ENCODE measurements around the gene LYSET. TPM values are rescaled to one million over a fixed set of nuclear protein-coding genes. Genes with fewer than 3 reads are reported as not detected.

Gene LYSET
- total RNA-seq, 2 experiments from 2014 or later = 12.0 to 19.7 TPM

GRCh38 chr14:93183596-93184317 is 1.4 kb upstream of the LYSET start:
- Histone ChIP-seq H3K9me3 (ENCODE audit: low read length) (no peaks in the 10 kb centered on the region), H3K4me2 (ENCODE audit: low read length) (peak overlapping the region; percentile 87), H4K20me1 (ENCODE audit: insufficient read depth, low read length) (no peaks in the 10 kb centered on the region), H3K36me3 (ENCODE audit: insufficient read depth, low read length) (peaks cover 28% of the 10 kb centered on the region), H3K79me2 (ENCODE audit: insufficient read depth, low read depth, low read length) (peaks cover 44% of the 10 kb centered on the region), H2AFZ (ENCODE audit: low read length) (peak overlapping the region; percentile 92; the same call in 1 of the 2 replicates), H3K4me3 (ENCODE audit: low read depth, low read length, poor library complexity, severe bottlenecking) (peak overlapping the region; percentile 100), H3K4me1 (ENCODE audit: insufficient read depth, low read length, poor library complexity, severe bottlenecking) (peaks cover 21% of the 10 kb centered on the region), H3K27ac (ENCODE audit: low read depth, low read length, poor library complexity, severe bottlenecking) (peak overlapping the region; percentile 87), H3K9me2 (ENCODE audit: insufficient read depth, low read length) (no peaks in the 10 kb centered on the region)
- BruUV-seq (replicated peaks) = TSS peak; percentile 74
- CTCF ChIA-PET (ENCODE audit: unreplicated experiment) = interaction anchor here (0.8 to 1.0 kb wide), 3 partner anchors 11 to 23 kb away, joined by 3 read pairs; partner anchors contain the start of gene GON7
- intact Hi-C loops (cut with micrococcal nuclease; ENCODE audit: unreplicated experiment) = loop anchor here (2.0 kb wide), 1 partner anchor 69 kb away; the partner anchor contains the start of gene ITPK1
- peak; percentile 20 for DNase-seq (ENCODE audit: low spot score)
- TF ChIP-seq CTCF (conservative IDR thresholded peaks at IDR 0.05; ENCODE audit: low read length) (no peak), EZH2phosphoT487 (IDR thresholded peaks at IDR 0.05; ENCODE audit: borderline replicate concordance, low read depth, low read length) (no peak)
- POLR2A ChIA-PET = interaction anchor here (0.7 to 1.8 kb wide), 3 partner anchors 20 to 71 kb away, joined by 3 to 8 read pairs (median 5); partner anchors contain the start of genes GON7 and UBR7

GRCh38 chr14:93185349-93185720 is 218 bp downstream of the LYSET start:
- intact Hi-C loops (cut with micrococcal nuclease; ENCODE audit: unreplicated experiment) = loop anchor here (1.0 to 2.0 kb wide), 2 partner anchors 22 to 71 kb away; partner anchors contain the start of genes GON7, ITPK1 and UBR7

More at GRCh38 chr14:93185349-93185720, 218 bp downstream of the LYSET start:
- peak overlapping the region; percentile 100 for H3K4me3 ChIP-seq (ENCODE audit: low read depth, low read length, poor library complexity, severe bottlenecking)
- H3K79me2 ChIP-seq (ENCODE audit: insufficient read depth, low read depth, low read length) = peaks cover 44% of the 10 kb centered on the region
- peaks cover 21% of the 10 kb centered on the region for H3K4me1 ChIP-seq (ENCODE audit: insufficient read depth, low read length, poor library complexity, severe bottlenecking)
- CTCF ChIA-PET (ENCODE audit: unreplicated experiment) = no interaction called here
- DNase-seq (ENCODE audit: low spot score) = no peak
- H3K36me3 ChIP-seq (ENCODE audit: insufficient read depth, low read length) = peaks cover 33% of the 10 kb centered on the region
- H4K20me1 ChIP-seq (ENCODE audit: insufficient read depth, low read length) = no peaks in the 10 kb centered on the region
- peak overlapping the region; percentile 89; the same call in 1 of the 2 replicates for H2AFZ ChIP-seq (ENCODE audit: low read length)
- H3K27ac ChIP-seq (ENCODE audit: low read depth, low read length, poor library complexity, severe bottlenecking) = peak overlapping the region; percentile 87
- POLR2A ChIA-PET = interaction anchor here (0.6 to 3.5 kb wide), 6 partner anchors 10 to 730 kb away, joined by 3 to 17 read pairs (median 4); partner anchors contain the start of genes GON7 and UBR7
- H3K9me3 ChIP-seq (ENCODE audit: low read length) = no peaks in the 10 kb centered on the region
- TF ChIP-seq CTCF (conservative IDR thresholded peaks at IDR 0.05; ENCODE audit: low read length) (no peak), EZH2phosphoT487 (IDR thresholded peaks at IDR 0.05; ENCODE audit: borderline replicate concordance, low read depth, low read length) (no peak)
- H3K4me2 ChIP-seq (ENCODE audit: low read length) = peak overlapping the region; percentile 88
- BruUV-seq (replicated peaks) = no TSS peak
- H3K9me2 ChIP-seq (ENCODE audit: insufficient read depth, low read length) = no peaks in the 10 kb centered on the region

Measured in OCI-LY7 (cell line).